Fibroblast of skin of scalp (primary cell): ENCODE data around the gene GALNT18.

ENCODE experiments used
- DNase-seq: peaks from one replicate; pipeline ENCODE4 v3.0.0-alpha.2; 2013

Gene GALNT18

GRCh38 chr11:11296434-11296833 lies 325.4 kb downstream of the GALNT18 start:
- no peak for DNase-seq

GRCh38 chr11:11294551-11294855 lies 327.3 kb downstream of the GALNT18 start:
- DNase-seq: no peak

- no peak for DNase-seq
These were observed 327.8 kb downstream of the GALNT18 start for GRCh38 chr11:11293798-11294550.

GRCh38 chr11:11292839-11293238 lies 329.0 kb downstream of the GALNT18 start:
- DNase-seq: no peak

- DNase-seq: no peak
These were observed 330.5 kb downstream of the GALNT18 start for GRCh38 chr11:11291041-11292015.

- no peak for DNase-seq
These were observed 331.5 kb downstream of the GALNT18 start for GRCh38 chr11:11290354-11290753.

- DNase-seq: no peak
These were observed 332.1 kb downstream of the GALNT18 start for GRCh38 chr11:11289669-11290068.

GRCh38 chr11:11288972-11289616 lies 332.7 kb downstream of the GALNT18 start:
- no peak for DNase-seq

- DNase-seq: no peak
These were observed 337.3 kb downstream of the GALNT18 start for GRCh38 chr11:11284481-11284880.

- DNase-seq: no peak
These were observed 340.2 kb downstream of the GALNT18 start for GRCh38 chr11:11281626-11282025.

- DNase-seq: no peak
These were observed 341.0 kb downstream of the GALNT18 start for GRCh38 chr11:11280826-11281225.

- peak; percentile 48 for DNase-seq
These were observed 341.7 kb downstream of the GALNT18 start for GRCh38 chr11:11279956-11280689.

GRCh38 chr11:11272254-11272653 lies 349.6 kb downstream of the GALNT18 start:
- DNase-seq: no peak

- no peak for DNase-seq
These were observed 351.5 kb downstream of the GALNT18 start for GRCh38 chr11:11270236-11270775.

- DNase-seq: no peak
These were observed 353.1 kb downstream of the GALNT18 start for GRCh38 chr11:11268706-11269105.

GRCh38 chr11:11268119-11268518 lies 353.7 kb downstream of the GALNT18 start:
- DNase-seq: no peak

GRCh38 chr11:11267312-11267711 lies 354.5 kb downstream of the GALNT18 start:
- no peak for DNase-seq

GRCh38 chr11:11265994-11266606 lies 355.7 kb downstream of the GALNT18 start:
- peak; percentile 24 for DNase-seq

- DNase-seq: no peak
These were observed 356.5 kb downstream of the GALNT18 start for GRCh38 chr11:11265320-11265719.

GRCh38 chr11:11263238-11264005 lies 358.4 kb downstream of the GALNT18 start:
- peak; percentile 38 for DNase-seq
